ENCODE measurements around the gene C1QL2.

- TF ChIP-seq POLR2A (IDR thresholded peaks at IDR 0.05; ENCODE audit: low read depth): no peak
- no peak for TF ChIP-seq EP300 (IDR thresholded peaks at IDR 0.05)
- TF ChIP-seq CTCF (IDR thresholded peaks at IDR 0.05): no peak
- TF ChIP-seq POLR2AphosphoS5 (IDR thresholded peaks at IDR 0.05): no peak
Observed at GRCh38 chr2:119178776-119179175, 20.2 kb upstream of the C1QL2 start.
